ENCODE measurements around the gene ESRP2.

DNA sequence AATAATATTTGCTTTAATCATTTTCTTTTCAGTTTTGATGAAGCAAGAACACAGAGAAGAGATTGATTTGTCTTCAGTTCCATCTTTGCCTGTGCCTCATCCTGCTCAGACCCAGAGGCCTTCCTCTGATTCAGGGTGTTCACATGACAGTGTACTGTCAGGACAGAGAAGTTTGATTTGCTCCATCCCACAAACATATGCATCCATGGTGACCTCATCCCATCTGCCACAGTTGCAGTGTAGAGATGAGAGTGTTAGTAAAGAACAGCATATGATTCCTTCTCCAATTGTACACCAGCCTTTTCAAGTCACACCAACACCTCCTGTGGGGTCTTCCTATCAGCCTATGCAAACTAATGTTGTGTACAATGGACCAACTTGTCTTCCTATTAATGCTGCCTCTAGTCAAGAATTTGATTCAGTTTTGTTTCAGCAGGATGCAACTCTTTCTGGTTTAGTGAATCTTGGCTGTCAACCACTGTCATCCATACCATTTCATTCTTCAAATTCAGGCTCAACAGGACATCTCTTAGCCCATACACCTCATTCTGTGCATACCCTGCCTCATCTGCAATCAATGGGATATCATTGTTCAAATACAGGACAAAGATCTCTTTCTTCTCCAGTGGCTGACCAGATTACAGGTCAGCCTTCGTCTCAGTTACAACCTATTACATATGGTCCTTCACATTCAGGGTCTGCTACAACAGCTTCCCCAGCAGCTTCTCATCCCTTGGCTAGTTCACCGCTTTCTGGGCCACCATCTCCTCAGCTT is 45.0 kb downstream of the ESRP2 start:
- TF ChIP-seq CTCF (IDR thresholded peaks at IDR 0.05; ENCODE audit: low read depth, low read length, poor library complexity, severe bottlenecking) (no peak), EZH2phosphoT487 (IDR thresholded peaks at IDR 0.05; ENCODE audit: borderline replicate concordance, low read length) (no peak)
